ENCODE results near the gene NXPH2.

GRCh38 chr2:138760676-138761075 lies 19.5 kb downstream of the NXPH2 start:
- TF ChIP-seq CTCF (IDR thresholded peaks at IDR 0.05; ENCODE audit: low read length) (no peak), EZH2 (IDR thresholded peaks at IDR 0.05; ENCODE audit: borderline replicate concordance, low read length) (no peak)
